Endothelial cell of umbilical vein (primary cell): ENCODE results near the gene SAMD4B. TPM values are rescaled to one million over a fixed set of nuclear protein-coding genes. Genes with fewer than 3 reads are reported as not detected.

ENCODE experiments used
- BruUV-seq: library from RNA; stranded (reverse); fragments of 400-500 nt; replicated peaks from 2 replicates; lab custom pipeline; 2021; lab: Mats Ljungman, UMichigan
- CTCF ChIA-PET: fragments of 300-600, 350-600 bp; sonication (Branson Sonifier 250); formaldehyde crosslinking; loops from one replicate; lab custom pipeline; 2021; ENCODE audit warnings: antibody characterized with exemption, inconsistent platforms; lab: Charles Lee
- POLR2A ChIA-PET: fragments of 300-600, 350-600 bp; sonication (Branson Sonifier 250); formaldehyde crosslinking; loops from one replicate; lab custom pipeline; 2021; ENCODE audit warnings: antibody characterized with exemption, inconsistent platforms; lab: Charles Lee
- DNase-seq: peaks from one replicate; pipeline ENCODE4 v3.0.0-alpha.2; 2011; ENCODE audit warnings: low read depth, low spot score
- FAIRE-seq: peaks from 2 replicates; lab custom pipeline; 2011; peaks lifted over from hg19 to GRCh38; lab: Jason Lieb, UNC
- H2AFZ ChIP-seq: 2 replicates; pipeline ENCODE4 v1.6.0; 2012; ENCODE audit warnings: low read depth, low read length, control low read depth, inconsistent platforms
- H3K27ac ChIP-seq: 2 replicates; pipeline ENCODE4 v1.5.1; 2011; ENCODE audit warnings: low read depth, mild to moderate bottlenecking, control low read depth, low read length, moderate library complexity; ENCODE audit not compliant: insufficient read depth
- H3K27me3 ChIP-seq, 2 experiments: 2 replicates each; pipeline versions ENCODE4 v1.6.0 to v1.6.1; 2011; ENCODE audit warnings: low read length in 2 of 2, mixed read lengths in 1 of 2; ENCODE audit not compliant: control insufficient read depth in 2 of 2, insufficient read depth in 2 of 2
- H3K36me3 ChIP-seq, 2 experiments: 2 replicates in 1 of 2; 3 replicates in 1 of 2; pipeline ENCODE4 v1.5.1; 2011; ENCODE audit warnings: low read length in 2 of 2, mild to moderate bottlenecking in 1 of 2, moderate library complexity in 1 of 2; ENCODE audit not compliant: control insufficient read depth in 2 of 2, insufficient read depth in 2 of 2; ENCODE audit errors: extremely low read depth in 1 of 2
- H3K4me1 ChIP-seq: 3 replicates; pipeline ENCODE4 v1.5.1; 2011; ENCODE audit warnings: mild to moderate bottlenecking, low read length; ENCODE audit not compliant: control insufficient read depth, insufficient read depth; ENCODE audit errors: extremely low read depth
- H3K4me2 ChIP-seq: 2 replicates; pipeline ENCODE4 v1.6.1; 2011; ENCODE audit warnings: low read length, control low read depth, mixed read lengths; ENCODE audit not compliant: insufficient read depth
- H3K4me3 ChIP-seq, 3 experiments: fragments of 200-600 bp in 1 of 3; sonication (generic), shearing (Covaris generic) in 1 of 3; replicated peaks in 1 of 3; 2 replicates each; pipeline ENCODE4 v1.5.1; 2011 to 2016; ENCODE audit warnings: control low read depth in 3 of 3, low read length in 3 of 3, mild to moderate bottlenecking in 2 of 3, inconsistent platforms in 1 of 3, low read depth in 1 of 3, moderate library complexity in 1 of 3; ENCODE audit not compliant: insufficient read depth in 1 of 3
- H3K79me2 ChIP-seq: 2 replicates; pipeline ENCODE4 v1.6.0; 2012; ENCODE audit warnings: low read length, inconsistent platforms; ENCODE audit not compliant: control insufficient read depth, insufficient read depth
- H3K9ac ChIP-seq: replicated peaks from 2 replicates; pipeline ENCODE3; 2011; ENCODE audit warnings: low read length, control low read depth; ENCODE audit not compliant: insufficient read depth; ENCODE audit errors: extremely low read depth
- H3K9me1 ChIP-seq: replicated peaks from 3 replicates; pipeline ENCODE4 v1.6.0; 2011; ENCODE audit warnings: mild to moderate bottlenecking, low read length; ENCODE audit not compliant: control insufficient read depth, insufficient read depth; ENCODE audit errors: extremely low read depth
- H3K9me3 ChIP-seq: replicated peaks from 2 replicates; pipeline ENCODE4 v1.5.1; 2012; ENCODE audit warnings: low read length, inconsistent platforms; ENCODE audit not compliant: control insufficient read depth, insufficient read depth
- H4K20me1 ChIP-seq: replicated peaks from 2 replicates; pipeline ENCODE3; 2011; ENCODE audit warnings: mild to moderate bottlenecking, low read length; ENCODE audit not compliant: control insufficient read depth, insufficient read depth; ENCODE audit errors: extremely low read depth
- CTCF ChIP-seq, 2 donors: IDR thresholded peaks; 1 replicate in 1 of 2; 2 replicates in 1 of 2; pipeline ENCODE4 v1.5.1; 2011; ENCODE audit warnings: low read length in 2 of 2, mild to moderate bottlenecking in 2 of 2, moderate library complexity in 2 of 2, control low read depth in 1 of 2, inconsistent platforms in 1 of 2, low read depth in 1 of 2; ENCODE audit not compliant: insufficient read depth in 1 of 2; ENCODE audit errors: extremely low read depth in 1 of 2
- EZH2 ChIP-seq: IDR thresholded peaks from 2 replicates; pipeline ENCODE4 v1.6.1; 2012; ENCODE audit warnings: borderline replicate concordance, low read depth, mild to moderate bottlenecking, moderate library complexity, low read length, inconsistent platforms; ENCODE audit not compliant: severe bottlenecking
- FOS ChIP-seq: IDR thresholded peaks from 2 replicates; pipeline ENCODE4 v1.6.1; 2011; ENCODE audit warnings: mild to moderate bottlenecking, low read length, moderate library complexity, borderline replicate concordance; ENCODE audit not compliant: insufficient read depth
- GATA2 ChIP-seq: IDR thresholded peaks from 2 replicates; pipeline ENCODE4 v1.7.0; 2011; ENCODE audit warnings: low read depth, mild to moderate bottlenecking, moderate library complexity, mixed read lengths, low read length; ENCODE audit not compliant: insufficient read length, insufficient read depth
- JUN ChIP-seq: IDR thresholded peaks from 2 replicates; pipeline ENCODE4 v1.6.1; 2011; ENCODE audit warnings: borderline replicate concordance, low read depth; ENCODE audit not compliant: insufficient read length, insufficient read depth
- MAX ChIP-seq: IDR thresholded peaks from 2 replicates; pipeline ENCODE4 v1.6.1; 2011; ENCODE audit not compliant: insufficient read depth, insufficient read length
- MYC ChIP-seq: IDR thresholded peaks from one replicate; pipeline ENCODE4 v1.6.1; 2011; ENCODE audit warnings: mild to moderate bottlenecking, low read depth, low read length
- POLR2A ChIP-seq: IDR thresholded peaks from 2 replicates; pipeline ENCODE4 v1.6.1; 2012; ENCODE audit warnings: low read depth, mild to moderate bottlenecking, control low read depth, low read length
- POLR2AphosphoS5 ChIP-seq: IDR thresholded peaks from 2 replicates; pipeline ENCODE4 v1.6.1; 2012; ENCODE audit warnings: low read depth, mild to moderate bottlenecking, control low read depth, low read length, moderate library complexity; ENCODE audit not compliant: insufficient read depth
- dilution Hi-C: fragments of 300-500 bp; cut with MboI; formaldehyde crosslinking; loops from one replicate; pipeline ENCODE4 v1.15.0; 2019; ENCODE audit warnings: low sequenced_read_pairs; ENCODE audit not compliant: extremely low pct_ligation_motif_present
- intact Hi-C: fragments of 100-400 bp; cut with micrococcal nuclease; formaldehyde crosslinking; loops from one replicate; pipeline ENCODE4 v1.10.0; 2022
- polyA plus RNA-seq, 4 experiments: library from polyadenylated mRNA; depleted of rRNA in 3 of 4; stranded (reverse) in 3 of 4; unstranded in 1 of 4; fragments of >200 nt; gene quantifications; 2 replicates each; pipeline versions ENCODE4 v1.2.1 to v1.2.3, GENCODE V29; 2011 to 2012; ENCODE audit warnings: missing spikeins in 1 of 4
- total RNA-seq: library from RNA; stranded (reverse); gene quantifications from 2 replicates; pipeline ENCODE4 v1.2.3, GENCODE V29; 2021

SAMD4B gene
- total and polyA plus RNA-seq, 2 donors (not counting 3 experiments of a cell fraction or from before 2014, with no cell fraction given) = 82.1 to 84.2 TPM

- ChIA-PET POLR2A (no interaction called here), CTCF (interaction anchor here (0.8 to 1.1 kb wide), 2 partner anchors 22 to 36 kb away, joined by 3 read pairs; partner anchors contain the start of gene PLEKHG2)
- Histone ChIP-seq H3K4me3 (no peak overlapping the region), H3K9ac (no peak overlapping the region), H2AFZ (no peak overlapping the region), H4K20me1 (no peaks in the 10 kb centered on the region), H3K27me3 (no peaks in the 10 kb centered on the region), H3K27ac (no peak overlapping the region), H3K79me2 (peaks cover 2% of the 10 kb centered on the region), H3K9me3 (no peaks in the 10 kb centered on the region), H3K36me3 (peaks cover 28 to 49% of the 10 kb centered on the region in 2 experiments), H3K4me2 (no peak overlapping the region), H3K9me1 (no peaks in the 10 kb centered on the region), H3K4me1 (peaks cover 18% of the 10 kb centered on the region)
- DNase-seq = no peak
- dilution Hi-C loops = no loop called here
- no peak for FAIRE-seq
- intact Hi-C loops = no loop called here
- no peak for TF ChIP-seq EZH2
- no peak for TF ChIP-seq POLR2AphosphoS5
- TF ChIP-seq CTCF (IDR thresholded peaks at IDR 0.05; ENCODE audit: extremely low read depth in 1 of 2, insufficient read depth in 1 of 2, low read depth in 1 of 2, low read length in 2 of 2) = no peak
- no peak for TF ChIP-seq MAX
- TF ChIP-seq POLR2A = no peak
- no peak for TF ChIP-seq FOS
- TF ChIP-seq JUN = no peak
- no peak for TF ChIP-seq GATA2
- TF ChIP-seq MYC = no peak
- BruUV-seq = no TSS peak
Measured at GRCh38 chr19:39375929-39376328, 33.7 kb downstream of the SAMD4B start.
